ENCODE measurements around the gene SIL1.

DNA sequence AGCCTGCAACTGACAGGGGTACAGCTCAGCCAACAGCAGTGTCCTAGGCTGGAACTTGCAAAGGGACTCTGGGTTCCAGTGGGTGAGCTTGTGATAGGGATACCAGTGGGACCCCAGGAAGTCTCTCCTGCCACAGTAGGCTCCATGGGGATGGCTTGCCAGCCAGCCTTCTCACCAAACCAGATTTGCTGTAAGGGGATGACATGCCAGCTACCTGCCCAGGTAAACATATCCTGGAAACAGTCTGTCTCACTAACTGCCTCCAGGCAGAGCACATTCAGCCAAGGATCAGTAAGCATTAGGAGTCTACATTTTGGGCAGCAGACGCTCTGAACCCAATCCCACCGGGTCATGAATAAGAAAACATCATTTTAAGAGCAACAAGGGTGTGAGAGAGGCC, 49.9 kb downstream of the SIL1 start:
- TF ChIP-seq, protein P1, sequence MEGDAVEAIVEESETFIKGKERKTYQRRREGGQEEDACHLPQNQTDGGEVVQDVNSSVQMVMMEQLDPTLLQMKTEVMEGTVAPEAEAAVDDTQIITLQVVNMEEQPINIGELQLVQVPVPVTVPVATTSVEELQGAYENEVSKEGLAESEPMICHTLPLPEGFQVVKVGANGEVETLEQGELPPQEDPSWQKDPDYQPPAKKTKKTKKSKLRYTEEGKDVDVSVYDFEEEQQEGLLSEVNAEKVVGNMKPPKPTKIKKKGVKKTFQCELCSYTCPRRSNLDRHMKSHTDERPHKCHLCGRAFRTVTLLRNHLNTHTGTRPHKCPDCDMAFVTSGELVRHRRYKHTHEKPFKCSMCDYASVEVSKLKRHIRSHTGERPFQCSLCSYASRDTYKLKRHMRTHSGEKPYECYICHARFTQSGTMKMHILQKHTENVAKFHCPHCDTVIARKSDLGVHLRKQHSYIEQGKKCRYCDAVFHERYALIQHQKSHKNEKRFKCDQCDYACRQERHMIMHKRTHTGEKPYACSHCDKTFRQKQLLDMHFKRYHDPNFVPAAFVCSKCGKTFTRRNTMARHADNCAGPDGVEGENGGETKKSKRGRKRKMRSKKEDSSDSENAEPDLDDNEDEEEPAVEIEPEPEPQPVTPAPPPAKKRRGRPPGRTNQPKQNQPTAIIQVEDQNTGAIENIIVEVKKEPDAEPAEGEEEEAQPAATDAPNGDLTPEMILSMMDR (IDR thresholded peaks at IDR 0.05), result no peak
- TF ChIP-seq POLR2A (IDR thresholded peaks at IDR 0.05) (no peak), EP300 (IDR thresholded peaks at IDR 0.05) (no peak), POLR2AphosphoS5 (IDR thresholded peaks at IDR 0.05) (no peak)
